ENCODE measurements around the gene CD84. TPM values are rescaled to one million over a fixed set of nuclear protein-coding genes. Genes with fewer than 3 reads are reported as not detected.

The CD84 gene
- total RNA-seq, 2 donors from 2014 or later: 2.5 to 3.1 TPM

DNA sequence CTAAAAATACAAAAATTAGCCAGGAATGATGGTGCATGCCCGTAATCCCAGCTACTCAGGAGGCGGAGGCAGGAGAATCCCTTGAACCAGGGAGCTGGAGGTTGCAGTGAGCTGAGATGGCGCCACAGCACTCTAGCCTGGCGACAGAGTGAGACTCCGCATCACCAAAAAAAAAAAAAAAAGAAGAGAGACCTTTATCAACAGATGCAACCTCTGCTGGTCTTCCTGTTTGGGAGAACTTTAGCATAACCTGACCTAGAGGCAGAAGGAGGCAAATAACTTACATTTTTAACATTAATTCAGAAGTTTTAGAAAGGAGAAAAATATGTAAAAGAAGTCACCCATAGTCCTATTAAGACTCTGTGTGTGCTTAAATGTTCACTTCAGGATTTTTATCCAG, 35.1 kb upstream of the CD84 start:
- no peaks in the 10 kb centered on the region for H3K9me3 ChIP-seq
- no peak overlapping the region for H3K27ac ChIP-seq
- no peak overlapping the region for H3K4me3 ChIP-seq
- TF ChIP-seq, protein P1, sequence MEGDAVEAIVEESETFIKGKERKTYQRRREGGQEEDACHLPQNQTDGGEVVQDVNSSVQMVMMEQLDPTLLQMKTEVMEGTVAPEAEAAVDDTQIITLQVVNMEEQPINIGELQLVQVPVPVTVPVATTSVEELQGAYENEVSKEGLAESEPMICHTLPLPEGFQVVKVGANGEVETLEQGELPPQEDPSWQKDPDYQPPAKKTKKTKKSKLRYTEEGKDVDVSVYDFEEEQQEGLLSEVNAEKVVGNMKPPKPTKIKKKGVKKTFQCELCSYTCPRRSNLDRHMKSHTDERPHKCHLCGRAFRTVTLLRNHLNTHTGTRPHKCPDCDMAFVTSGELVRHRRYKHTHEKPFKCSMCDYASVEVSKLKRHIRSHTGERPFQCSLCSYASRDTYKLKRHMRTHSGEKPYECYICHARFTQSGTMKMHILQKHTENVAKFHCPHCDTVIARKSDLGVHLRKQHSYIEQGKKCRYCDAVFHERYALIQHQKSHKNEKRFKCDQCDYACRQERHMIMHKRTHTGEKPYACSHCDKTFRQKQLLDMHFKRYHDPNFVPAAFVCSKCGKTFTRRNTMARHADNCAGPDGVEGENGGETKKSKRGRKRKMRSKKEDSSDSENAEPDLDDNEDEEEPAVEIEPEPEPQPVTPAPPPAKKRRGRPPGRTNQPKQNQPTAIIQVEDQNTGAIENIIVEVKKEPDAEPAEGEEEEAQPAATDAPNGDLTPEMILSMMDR (IDR thresholded peaks at IDR 0.05): no peak
- H3K27me3 ChIP-seq: no peaks in the 10 kb centered on the region
- no peaks in the 10 kb centered on the region for H3K4me1 ChIP-seq
- no peaks in the 10 kb centered on the region for H3K36me3 ChIP-seq
- no peak for DNase-seq (ENCODE audit: low spot score)

DNA sequence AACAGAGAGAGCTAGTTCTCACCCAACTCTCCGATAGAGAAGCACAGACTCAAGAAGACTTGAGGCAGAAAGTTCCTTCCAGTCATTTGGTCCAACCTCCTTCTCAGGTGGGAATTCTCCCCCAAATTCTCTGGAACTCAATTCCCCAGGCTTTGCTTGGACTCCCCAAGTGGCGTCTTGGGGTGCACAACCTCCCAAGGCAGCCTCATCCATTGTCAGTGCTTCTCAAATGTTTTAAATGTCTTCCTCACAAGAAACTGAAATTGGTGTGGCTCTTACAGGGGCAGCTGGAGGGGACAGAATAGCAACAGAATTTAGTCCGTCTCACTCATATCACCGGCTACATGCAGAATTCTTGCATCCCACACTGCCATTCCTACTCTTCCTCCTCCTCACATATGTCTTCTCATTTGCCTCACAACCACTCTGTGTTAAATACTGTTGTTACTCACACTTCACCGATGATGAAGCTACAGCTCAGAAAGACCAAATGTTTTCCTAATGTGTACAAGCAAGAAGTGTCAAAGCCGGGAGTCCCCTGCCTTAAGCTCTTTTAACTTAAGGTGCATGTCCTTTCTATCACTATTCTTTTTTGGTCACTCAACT, 33.4 kb upstream of the CD84 start:
- TF ChIP-seq, protein P1 (IDR thresholded peaks at IDR 0.05): no peak
- Histone ChIP-seq H3K4me1 (no peaks in the 10 kb centered on the region), H3K27ac (no peak overlapping the region), H3K36me3 (no peaks in the 10 kb centered on the region), H3K9me3 (no peaks in the 10 kb centered on the region), H3K4me3 (no peak overlapping the region), H3K27me3 (no peaks in the 10 kb centered on the region)
- DNase-seq (ENCODE audit: low spot score): no peak

DNA sequence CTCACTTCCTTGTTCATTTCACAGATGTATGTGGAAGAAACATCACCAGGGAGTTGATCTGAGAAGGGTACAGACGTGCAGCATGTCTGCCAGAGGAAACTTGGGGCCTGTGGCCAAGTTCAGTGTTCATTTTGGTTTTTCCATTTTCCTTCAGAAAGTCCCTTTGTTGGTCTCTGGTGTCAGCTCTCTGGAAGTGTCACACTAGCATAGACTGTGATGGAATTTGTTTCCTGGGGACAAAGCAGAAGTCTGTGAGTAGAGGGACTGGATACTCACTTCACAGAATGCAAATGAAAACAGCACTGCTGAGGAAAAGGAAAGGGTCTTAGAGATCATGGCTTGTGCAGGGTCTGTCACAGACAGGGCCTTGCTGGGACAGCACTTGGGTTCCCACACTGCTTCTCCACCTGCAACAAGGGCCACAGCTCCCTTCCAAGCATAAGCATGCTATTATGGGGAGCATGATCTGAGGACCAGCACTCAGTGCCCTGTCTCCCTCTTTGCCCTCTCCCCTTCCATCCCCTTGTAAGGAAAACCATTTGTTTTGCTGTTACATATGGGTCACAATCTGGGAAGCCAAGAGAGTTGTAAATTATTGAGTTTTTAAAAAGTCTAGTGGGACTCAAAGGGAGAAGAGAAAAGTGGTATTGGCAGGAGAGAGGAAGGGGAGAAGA, 31.4 kb upstream of the CD84 start:
- H3K4me3 ChIP-seq: no peak overlapping the region
- H3K9me3 ChIP-seq: no peaks in the 10 kb centered on the region
- no peaks in the 10 kb centered on the region for H3K27me3 ChIP-seq
- no peaks in the 10 kb centered on the region for H3K4me1 ChIP-seq
- TF ChIP-seq, protein P1 (IDR thresholded peaks at IDR 0.05): no peak
- no peak overlapping the region for H3K27ac ChIP-seq
- H3K36me3 ChIP-seq: no peaks in the 10 kb centered on the region
- DNase-seq (ENCODE audit: low spot score): no peak

DNA sequence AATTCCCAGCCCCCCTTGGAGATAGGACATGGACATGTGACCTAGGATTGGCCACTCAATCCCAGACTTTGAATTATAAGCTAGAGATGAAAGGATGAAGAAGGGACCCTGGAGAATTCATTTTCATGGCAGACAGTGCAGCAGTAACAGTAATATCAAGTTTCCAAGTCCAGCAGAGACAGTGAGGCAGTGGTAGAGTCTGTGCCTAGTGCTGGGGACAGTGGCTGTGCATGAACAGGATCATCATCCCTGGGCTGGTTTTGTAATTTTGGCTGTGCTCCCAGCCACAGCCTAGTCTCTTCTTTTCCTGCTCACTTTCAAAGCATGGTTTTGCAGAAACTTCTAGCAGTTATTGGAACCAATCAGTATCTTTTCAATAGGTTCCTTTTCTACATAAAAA, 29.6 kb upstream of the CD84 start:
- TF ChIP-seq, protein P1 (IDR thresholded peaks at IDR 0.05): no peak
- no peaks in the 10 kb centered on the region for H3K36me3 ChIP-seq
- no peaks in the 10 kb centered on the region for H3K4me1 ChIP-seq
- H3K27me3 ChIP-seq: no peaks in the 10 kb centered on the region
- H3K27ac ChIP-seq: no peak overlapping the region
- DNase-seq (ENCODE audit: low spot score): no peak
- H3K9me3 ChIP-seq: peaks cover 0 to 13% of the 10 kb centered on the region in 2 donors
- H3K4me3 ChIP-seq: no peak overlapping the region

DNA sequence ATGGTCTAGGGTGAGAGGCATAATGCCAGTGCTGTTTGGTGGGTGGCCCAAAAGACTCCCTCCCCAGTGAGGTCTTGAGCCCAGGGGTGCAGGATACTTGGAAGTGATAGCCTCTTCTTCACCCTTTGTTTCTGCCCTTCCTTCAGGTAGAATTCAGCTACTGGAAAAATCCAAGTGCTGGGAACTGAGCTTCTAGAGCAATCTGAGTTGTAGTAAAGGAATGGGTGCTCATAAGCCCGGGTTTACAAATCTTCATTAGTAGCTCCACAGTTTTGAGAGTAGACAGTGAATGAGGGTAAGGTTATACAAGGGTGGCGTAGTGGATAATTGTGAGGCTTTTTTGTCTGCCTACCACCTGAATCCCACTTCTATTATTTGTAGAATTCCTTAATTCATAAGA, 29.2 kb upstream of the CD84 start:
- TF ChIP-seq, protein P1 (IDR thresholded peaks at IDR 0.05): no peak
- no peaks in the 10 kb centered on the region for H3K4me1 ChIP-seq
- no peak for DNase-seq (ENCODE audit: low spot score)
- no peaks in the 10 kb centered on the region for H3K27me3 ChIP-seq
- peaks cover 0 to 13% of the 10 kb centered on the region in 2 donors for H3K9me3 ChIP-seq
- no peak overlapping the region for H3K27ac ChIP-seq
- H3K4me3 ChIP-seq: no peak overlapping the region
- no peaks in the 10 kb centered on the region for H3K36me3 ChIP-seq
